IPS-20b (cell line): Measurements from ENCODE around the gene GAS2L3.

Experiments used
- H3K27ac ChIP-seq: one replicate; pipeline ENCODE4 v1.5.1; 2013; ENCODE audit warnings: low read length
- H3K27me3 ChIP-seq: 2 replicates; pipeline ENCODE4 v1.6.1; 2013; ENCODE audit warnings: mild to moderate bottlenecking, low read length, inconsistent platforms; ENCODE audit not compliant: insufficient read depth
- H3K36me3 ChIP-seq: 2 replicates; pipeline ENCODE4 v1.6.1; 2013; ENCODE audit warnings: low read depth, mild to moderate bottlenecking, inconsistent platforms, low read length, moderate library complexity; ENCODE audit not compliant: insufficient read depth
- H3K4me1 ChIP-seq: 2 replicates; pipeline ENCODE4 v1.6.1; 2013; ENCODE audit warnings: mild to moderate bottlenecking, control low read depth, inconsistent platforms, low read length, moderate library complexity; ENCODE audit not compliant: insufficient read depth
- H3K4me3 ChIP-seq: 2 replicates; pipeline ENCODE4 v1.5.1; 2013; ENCODE audit warnings: mild to moderate bottlenecking, low read length, inconsistent platforms
- H3K9ac ChIP-seq: 2 replicates; pipeline ENCODE4 v1.6.1; 2013; ENCODE audit warnings: low read depth, mild to moderate bottlenecking, inconsistent platforms, low read length, moderate library complexity
- H3K9me3 ChIP-seq: 2 replicates; pipeline ENCODE4 v1.6.1; 2013; ENCODE audit warnings: mild to moderate bottlenecking, low read depth, low read length, inconsistent platforms; ENCODE audit not compliant: insufficient read depth

GAS2L3 gene

GRCh38 chr12:100671396-100672074 lies 98.1 kb downstream of the GAS2L3 start:
- Histone ChIP-seq H3K4me1 (no peaks in the 10 kb centered on the region), H3K27me3 (no peaks in the 10 kb centered on the region), H3K27ac (no peak overlapping the region), H3K9ac (no peak overlapping the region), H3K36me3 (no peaks in the 10 kb centered on the region), H3K9me3 (no peaks in the 10 kb centered on the region), H3K4me3 (no peak overlapping the region)

- Histone ChIP-seq H3K4me3 (no peak overlapping the region), H3K36me3 (no peaks in the 10 kb centered on the region), H3K9ac (no peak overlapping the region), H3K27me3 (no peaks in the 10 kb centered on the region), H3K27ac (no peak overlapping the region), H3K4me1 (no peaks in the 10 kb centered on the region), H3K9me3 (no peaks in the 10 kb centered on the region)
Observed at GRCh38 chr12:100672075-100672592, 98.7 kb downstream of the GAS2L3 start.

GRCh38 chr12:100674036-100674888 lies 100.8 kb downstream of the GAS2L3 start:
- Histone ChIP-seq H3K4me1 (no peaks in the 10 kb centered on the region), H3K4me3 (no peak overlapping the region), H3K9ac (no peak overlapping the region), H3K27me3 (no peaks in the 10 kb centered on the region), H3K27ac (no peak overlapping the region), H3K9me3 (no peaks in the 10 kb centered on the region), H3K36me3 (no peaks in the 10 kb centered on the region)
